ENCODE measurements around the gene NAALADL2.

Gene NAALADL2

GRCh38 chr3:175193815-175194518 is 334.8 kb downstream of the NAALADL2 start:
- DNase-seq: no peak
- Histone ChIP-seq H3K18ac (ENCODE audit: low read length) (no peak overlapping the region), H3K23ac (ENCODE audit: low read length) (no peak overlapping the region), H3K27me3 (ENCODE audit: insufficient read depth, low read length, poor library complexity) (no peaks in the 10 kb centered on the region), H3K79me2 (ENCODE audit: control insufficient read depth, insufficient read depth, low read length) (no peaks in the 10 kb centered on the region), H3K4me3 (ENCODE audit: low read length) (no peak overlapping the region), H2BK120ac (ENCODE audit: low read depth, low read length) (no peak overlapping the region), H4K5ac (ENCODE audit: low read length) (no peak overlapping the region), H3K36me3 (ENCODE audit: control insufficient read depth, insufficient read depth, low read length) (no peaks in the 10 kb centered on the region), H3K4me1 (ENCODE audit: control insufficient read depth, low read depth, low read length) (no peaks in the 10 kb centered on the region), H3K27ac (ENCODE audit: low read depth, low read length) (no peak overlapping the region), H2AK5ac (ENCODE audit: low read length) (no peak overlapping the region), H3K4me2 (ENCODE audit: low read length) (no peak overlapping the region), H3K9ac (ENCODE audit: low read length) (no peak overlapping the region), H3K56ac (ENCODE audit: low read length) (no peak overlapping the region), H4K8ac (ENCODE audit: low read depth, low read length) (no peak overlapping the region), H3K79me1 (ENCODE audit: low read length) (no peaks in the 10 kb centered on the region), H2BK5ac (ENCODE audit: low read length) (no peak overlapping the region), H3K4ac (ENCODE audit: low read depth, low read length) (no peak overlapping the region), H2BK15ac (replicated peaks; ENCODE audit: low read depth) (no peak overlapping the region)
- WGBS (ENCODE audit: extremely low coverage, insufficient coverage, low lambda C conversion rate): 100% methylated on average over 2 of the region's 4 CpGs

- DNase-seq: no peak
- no peak overlapping the region for H2BK15ac ChIP-seq (replicated peaks; ENCODE audit: low read depth)
- H3K4ac ChIP-seq (ENCODE audit: low read depth, low read length): no peak overlapping the region
- WGBS (ENCODE audit: extremely low coverage, insufficient coverage, low lambda C conversion rate): no CpG with 5 or more reads among the region's 7 CpGs
- H3K56ac ChIP-seq (ENCODE audit: low read length): no peak overlapping the region
- no peak overlapping the region for H3K4me2 ChIP-seq (ENCODE audit: low read length)
- H3K9ac ChIP-seq (ENCODE audit: low read length): no peak overlapping the region
- no peak overlapping the region for H3K18ac ChIP-seq (ENCODE audit: low read length)
- H4K8ac ChIP-seq (ENCODE audit: low read depth, low read length): no peak overlapping the region
- no peak overlapping the region for H2BK5ac ChIP-seq (ENCODE audit: low read length)
- H3K4me3 ChIP-seq (ENCODE audit: low read length): no peak overlapping the region
- no peaks in the 10 kb centered on the region for H3K79me1 ChIP-seq (ENCODE audit: low read length)
- H4K5ac ChIP-seq (ENCODE audit: low read length): no peak overlapping the region
- H2BK120ac ChIP-seq (ENCODE audit: low read depth, low read length): no peak overlapping the region
- H2AK5ac ChIP-seq (ENCODE audit: low read length): no peak overlapping the region
- H3K4me1 ChIP-seq (ENCODE audit: control insufficient read depth, low read depth, low read length): no peaks in the 10 kb centered on the region
- no peaks in the 10 kb centered on the region for H3K36me3 ChIP-seq (ENCODE audit: control insufficient read depth, insufficient read depth, low read length)
- H3K79me2 ChIP-seq (ENCODE audit: control insufficient read depth, insufficient read depth, low read length): no peaks in the 10 kb centered on the region
- H3K27me3 ChIP-seq (ENCODE audit: insufficient read depth, low read length, poor library complexity): no peaks in the 10 kb centered on the region
- H3K27ac ChIP-seq (ENCODE audit: low read depth, low read length): no peak overlapping the region
- H3K23ac ChIP-seq (ENCODE audit: low read length): no peak overlapping the region
Measured at GRCh38 chr3:175198991-175199783, 340.1 kb downstream of the NAALADL2 start.

- Histone ChIP-seq H3K4me2 (ENCODE audit: low read length) (no peak overlapping the region), H3K23ac (ENCODE audit: low read length) (no peak overlapping the region), H3K4me3 (ENCODE audit: low read length) (no peak overlapping the region), H3K4ac (ENCODE audit: low read depth, low read length) (no peak overlapping the region), H2AK5ac (ENCODE audit: low read length) (no peak overlapping the region), H3K4me1 (ENCODE audit: control insufficient read depth, low read depth, low read length) (no peaks in the 10 kb centered on the region), H3K9ac (ENCODE audit: low read length) (no peak overlapping the region), H3K79me1 (ENCODE audit: low read length) (no peaks in the 10 kb centered on the region), H4K5ac (ENCODE audit: low read length) (no peak overlapping the region), H3K27me3 (ENCODE audit: insufficient read depth, low read length, poor library complexity) (no peaks in the 10 kb centered on the region), H3K79me2 (ENCODE audit: control insufficient read depth, insufficient read depth, low read length) (no peaks in the 10 kb centered on the region), H2BK15ac (replicated peaks; ENCODE audit: low read depth) (no peak overlapping the region), H3K36me3 (ENCODE audit: control insufficient read depth, insufficient read depth, low read length) (no peaks in the 10 kb centered on the region), H3K56ac (ENCODE audit: low read length) (no peak overlapping the region), H3K27ac (ENCODE audit: low read depth, low read length) (no peak overlapping the region), H2BK120ac (ENCODE audit: low read depth, low read length) (no peak overlapping the region), H4K8ac (ENCODE audit: low read depth, low read length) (no peak overlapping the region), H2BK5ac (ENCODE audit: low read length) (no peak overlapping the region), H3K18ac (ENCODE audit: low read length) (no peak overlapping the region)
- WGBS (ENCODE audit: extremely low coverage, insufficient coverage, low lambda C conversion rate): no CpG with 5 or more reads among the region's 1 CpG
- no peak for DNase-seq
Measured at GRCh38 chr3:175199961-175200360, 340.8 kb downstream of the NAALADL2 start.

GRCh38 chr3:175200391-175201095 is 341.4 kb downstream of the NAALADL2 start:
- Histone ChIP-seq H2BK120ac (ENCODE audit: low read depth, low read length) (no peak overlapping the region), H2BK5ac (ENCODE audit: low read length) (no peak overlapping the region), H3K4me2 (ENCODE audit: low read length) (no peak overlapping the region), H3K36me3 (ENCODE audit: control insufficient read depth, insufficient read depth, low read length) (no peaks in the 10 kb centered on the region), H3K56ac (ENCODE audit: low read length) (no peak overlapping the region), H4K5ac (ENCODE audit: low read length) (no peak overlapping the region), H4K8ac (ENCODE audit: low read depth, low read length) (no peak overlapping the region), H3K79me2 (ENCODE audit: control insufficient read depth, insufficient read depth, low read length) (no peaks in the 10 kb centered on the region), H3K9ac (ENCODE audit: low read length) (no peak overlapping the region), H3K27me3 (ENCODE audit: insufficient read depth, low read length, poor library complexity) (no peaks in the 10 kb centered on the region), H3K4me3 (ENCODE audit: low read length) (no peak overlapping the region), H3K4me1 (ENCODE audit: control insufficient read depth, low read depth, low read length) (no peaks in the 10 kb centered on the region), H3K23ac (ENCODE audit: low read length) (no peak overlapping the region), H3K4ac (ENCODE audit: low read depth, low read length) (no peak overlapping the region), H2BK15ac (replicated peaks; ENCODE audit: low read depth) (no peak overlapping the region), H3K79me1 (ENCODE audit: low read length) (no peaks in the 10 kb centered on the region), H3K18ac (ENCODE audit: low read length) (no peak overlapping the region), H3K27ac (ENCODE audit: low read depth, low read length) (no peak overlapping the region), H2AK5ac (ENCODE audit: low read length) (no peak overlapping the region)
- no CpG with 5 or more reads among the region's 2 CpGs for WGBS (ENCODE audit: extremely low coverage, insufficient coverage, low lambda C conversion rate)
- DNase-seq: no peak

GRCh38 chr3:175207361-175207760 is 348.2 kb downstream of the NAALADL2 start:
- WGBS (ENCODE audit: extremely low coverage, insufficient coverage, low lambda C conversion rate): no CpG with 5 or more reads among the region's 3 CpGs

More at GRCh38 chr3:175207361-175207760, 348.2 kb downstream of the NAALADL2 start:
- no peak overlapping the region for H3K23ac ChIP-seq (ENCODE audit: low read length)
- no peaks in the 10 kb centered on the region for H3K4me1 ChIP-seq (ENCODE audit: control insufficient read depth, low read depth, low read length)
- no peak overlapping the region for H3K18ac ChIP-seq (ENCODE audit: low read length)
- H2BK120ac ChIP-seq (ENCODE audit: low read depth, low read length): no peak overlapping the region
- H3K36me3 ChIP-seq (ENCODE audit: control insufficient read depth, insufficient read depth, low read length): no peaks in the 10 kb centered on the region
- H3K4me2 ChIP-seq (ENCODE audit: low read length): no peak overlapping the region
- H3K27me3 ChIP-seq (ENCODE audit: insufficient read depth, low read length, poor library complexity): no peaks in the 10 kb centered on the region
- no peak overlapping the region for H3K56ac ChIP-seq (ENCODE audit: low read length)
- no peak overlapping the region for H3K4ac ChIP-seq (ENCODE audit: low read depth, low read length)
- H3K79me2 ChIP-seq (ENCODE audit: control insufficient read depth, insufficient read depth, low read length): no peaks in the 10 kb centered on the region
- H4K8ac ChIP-seq (ENCODE audit: low read depth, low read length): no peak overlapping the region
- no peaks in the 10 kb centered on the region for H3K79me1 ChIP-seq (ENCODE audit: low read length)
- DNase-seq: no peak
- H4K5ac ChIP-seq (ENCODE audit: low read length): no peak overlapping the region
- no peak overlapping the region for H2BK15ac ChIP-seq (replicated peaks; ENCODE audit: low read depth)
- H2AK5ac ChIP-seq (ENCODE audit: low read length): no peak overlapping the region
- H2BK5ac ChIP-seq (ENCODE audit: low read length): no peak overlapping the region
- no peak overlapping the region for H3K27ac ChIP-seq (ENCODE audit: low read depth, low read length)
- H3K9ac ChIP-seq (ENCODE audit: low read length): no peak overlapping the region
- no peak overlapping the region for H3K4me3 ChIP-seq (ENCODE audit: low read length)

Data from mesendoderm (in vitro differentiated cells).